ENCODE results near the gene ZNF219.
A peak's percentile ranks its signal among the peaks of the same experiment; 100 is the strongest.

Gene ZNF219

DNA sequence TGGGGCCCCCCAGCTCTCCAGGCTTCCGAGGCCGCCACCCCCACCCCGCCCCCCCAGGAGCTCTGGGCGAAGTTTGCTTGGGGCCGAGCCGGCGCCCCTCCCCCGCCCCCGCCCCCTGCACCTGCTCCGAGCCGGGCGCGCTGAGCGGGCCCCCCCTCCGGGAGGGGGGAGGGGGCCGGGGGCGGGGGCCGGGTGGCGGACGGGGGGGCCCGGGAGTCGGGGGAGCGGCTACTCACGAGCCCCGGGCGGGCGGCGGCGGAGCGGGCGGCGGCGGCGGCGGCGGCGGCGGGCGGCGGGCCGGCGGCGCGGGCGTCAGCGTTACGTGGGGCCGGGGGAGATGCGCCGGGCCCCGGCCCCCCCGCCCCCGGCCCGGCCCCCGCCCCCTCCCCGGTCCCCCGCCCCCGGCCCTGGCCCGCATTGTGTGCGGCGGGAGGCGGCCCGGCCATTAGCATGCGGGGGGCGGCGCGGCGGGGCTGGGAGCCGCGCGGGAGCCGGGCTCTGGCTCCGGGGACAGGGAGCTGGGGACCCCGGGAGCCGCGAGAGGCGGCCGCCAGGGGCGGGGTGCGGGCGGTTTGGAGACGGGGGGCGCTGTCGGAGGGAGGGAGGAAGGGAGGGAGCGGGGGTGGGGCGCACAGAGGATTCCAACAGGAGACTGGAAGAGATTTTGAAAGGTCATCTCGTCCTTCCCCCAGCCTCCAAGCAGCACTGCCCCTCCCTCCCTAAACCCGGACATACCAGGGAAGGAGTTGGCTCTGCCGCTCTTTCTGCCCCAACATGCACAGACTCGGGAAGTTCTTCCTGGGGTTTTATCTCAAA lies at the start of gene ZNF219:
ZNF219 (minus strand) TSS at position 580 of the 816 bp plus-strand sequence. CDS start 5,064 bp downstream, outside the sequence.
- Histone ChIP-seq H3K9me3 (replicated peaks in 1 of 11) (no peaks in the 10 kb centered on the region), H3K4me1 (peaks cover 53 to 78% (median 66%) of the 10 kb centered on the region in 10 experiments), H3K27me3 (no peaks in the 10 kb centered on the region), H3K4me2 (peak within 1 kb of the TSS; percentile 85 to 98 (median 89)), H4K20me1 (peaks cover 0 to 40% (median 12%) of the 10 kb centered on the region in 11 experiments; a peak in 14 of 22 replicates), H3K9ac (peak within 1 kb of the TSS; percentile 69 to 82 (median 77)), H3K27ac (peak within 1 kb of the TSS; percentile 38 to 73 (median 57); a peak in 20 of 22 replicates), H3K36me3 (peaks cover 0 to 3% (median 0%) of the 10 kb centered on the region in 11 experiments; a peak in 5 of 22 replicates), H3K4me3 (peak within 1 kb of the TSS; percentile 59 to 80 (median 70))
- TF ChIP-seq Cebpa-rat (IDR thresholded peaks at IDR 0.05), result no peak

DNA sequence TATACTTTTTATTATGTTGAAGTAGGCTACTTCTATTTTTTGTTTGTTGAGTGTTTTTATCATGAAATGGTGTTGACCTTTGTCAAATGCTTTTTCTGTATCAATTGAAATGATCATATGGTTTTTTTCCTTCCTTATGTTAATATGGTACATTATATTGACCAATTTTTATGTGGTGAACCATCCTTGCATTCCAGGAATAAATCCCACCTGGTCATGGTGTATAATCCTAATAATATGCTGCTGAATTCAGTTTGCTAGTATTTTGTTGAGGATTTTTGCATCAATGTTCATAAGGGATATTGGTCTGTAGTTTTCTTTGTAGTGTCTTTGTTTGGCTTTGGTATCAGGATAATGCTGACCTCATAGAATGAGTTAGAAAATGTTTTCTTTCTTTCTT lies 47.0 kb upstream of the ZNF219 start:
- Histone ChIP-seq H3K4me3 (no peak overlapping the region), H3K9ac (no peak overlapping the region), H3K27ac (no peak overlapping the region), H3K4me2 (no peak overlapping the region), H3K9me3 (replicated peaks in 1 of 11) (peaks cover 24 to 36% (median 29%) of the 10 kb centered on the region in 11 experiments), H3K27me3 (no peaks in the 10 kb centered on the region), H3K4me1 (no peaks in the 10 kb centered on the region), H4K20me1 (no peaks in the 10 kb centered on the region), H3K36me3 (no peaks in the 10 kb centered on the region)
- TF ChIP-seq Cebpa-rat (IDR thresholded peaks at IDR 0.05), result no peak

DNA sequence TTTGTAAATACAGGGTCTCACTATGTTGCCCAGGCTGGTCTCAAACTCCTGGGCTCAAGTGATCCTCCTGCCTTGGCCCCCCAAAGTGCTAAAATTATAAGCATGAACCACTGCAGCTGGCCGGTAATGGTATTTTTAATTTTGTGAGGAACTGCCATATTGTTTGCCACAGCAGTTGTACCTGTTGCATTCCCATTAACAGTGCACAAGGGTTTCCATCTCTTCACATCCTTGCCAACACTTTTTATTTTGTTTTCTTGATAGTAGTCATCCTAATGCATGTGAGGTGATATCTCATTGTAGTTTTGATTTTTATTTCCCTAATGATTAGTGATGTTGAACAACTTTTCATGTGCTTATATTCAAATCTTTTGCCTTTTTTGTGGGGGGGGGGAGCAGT lies 43.9 kb upstream of the ZNF219 start:
- H3K27me3 ChIP-seq, result no peaks in the 10 kb centered on the region
- no peak overlapping the region for H3K4me3 ChIP-seq
- H3K9ac ChIP-seq, result no peak overlapping the region
- H3K36me3 ChIP-seq, result no peaks in the 10 kb centered on the region
- no peak for TF ChIP-seq Cebpa-rat (IDR thresholded peaks at IDR 0.05)
- H3K9me3 ChIP-seq (replicated peaks in 1 of 11), result peaks cover 24 to 36% (median 29%) of the 10 kb centered on the region in 11 experiments
- H4K20me1 ChIP-seq, result no peaks in the 10 kb centered on the region
- no peak overlapping the region for H3K27ac ChIP-seq
- H3K4me1 ChIP-seq, result no peaks in the 10 kb centered on the region
- no peak overlapping the region for H3K4me2 ChIP-seq

DNA sequence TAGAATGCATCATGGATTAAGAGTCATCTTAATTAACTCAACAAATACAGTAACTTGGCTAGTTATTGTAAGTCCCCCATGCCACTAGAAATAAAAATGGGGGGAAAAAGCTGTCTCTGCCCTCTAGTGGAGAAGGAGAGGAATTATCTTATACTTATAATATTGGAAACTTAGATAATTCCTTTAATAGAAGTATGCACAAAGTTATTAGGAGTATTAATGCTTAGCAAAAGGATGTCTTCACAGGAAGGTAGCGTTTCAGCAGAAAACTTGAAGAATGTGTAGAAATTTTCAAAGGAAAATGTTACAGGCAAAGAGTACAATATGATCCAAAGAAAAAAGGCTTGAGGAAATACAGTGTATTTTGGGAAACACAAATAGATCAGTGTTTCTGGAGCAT lies 37.6 kb upstream of the ZNF219 start:
- Histone ChIP-seq H4K20me1 (no peaks in the 10 kb centered on the region), H3K4me3 (no peak overlapping the region), H3K9me3 (replicated peaks in 1 of 11) (peaks cover under 1 to 12% (median 2%) of the 10 kb centered on the region in 11 experiments; a peak in 12 of 22 replicates), H3K4me1 (no peaks in the 10 kb centered on the region), H3K4me2 (no peak overlapping the region), H3K27me3 (no peaks in the 10 kb centered on the region), H3K9ac (no peak overlapping the region), H3K36me3 (no peaks in the 10 kb centered on the region), H3K27ac (no peak overlapping the region)
- no peak for TF ChIP-seq Cebpa-rat (IDR thresholded peaks at IDR 0.05)

DNA sequence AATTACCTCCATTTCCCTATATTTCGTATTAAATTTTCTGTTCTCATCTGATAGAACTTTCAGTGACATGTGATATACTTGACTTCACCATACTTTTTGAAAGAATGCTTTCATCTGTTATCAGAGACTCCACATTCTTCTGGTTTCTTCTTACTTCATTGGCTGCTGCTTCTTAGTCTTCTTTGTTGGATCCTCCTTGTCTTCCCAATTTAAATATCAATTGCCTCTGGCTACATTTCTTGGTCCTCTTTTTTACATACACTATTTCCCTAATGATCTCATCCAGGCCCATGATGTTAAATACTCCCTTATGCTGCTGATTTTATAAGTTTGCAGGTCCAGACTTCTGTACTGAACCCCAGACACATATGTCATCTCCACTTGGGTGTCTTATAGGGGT lies 35.4 kb upstream of the ZNF219 start:
- Histone ChIP-seq H3K4me3 (no peak overlapping the region), H3K4me2 (no peak overlapping the region), H3K9me3 (replicated peaks in 1 of 11) (peaks cover 11 to 21% (median 15%) of the 10 kb centered on the region in 11 experiments; a peak in 16 of 22 replicates), H3K27me3 (no peaks in the 10 kb centered on the region), H4K20me1 (no peaks in the 10 kb centered on the region), H3K4me1 (no peaks in the 10 kb centered on the region), H3K36me3 (no peaks in the 10 kb centered on the region), H3K9ac (no peak overlapping the region), H3K27ac (no peak overlapping the region)
- TF ChIP-seq Cebpa-rat (IDR thresholded peaks at IDR 0.05), result no peak

DNA sequence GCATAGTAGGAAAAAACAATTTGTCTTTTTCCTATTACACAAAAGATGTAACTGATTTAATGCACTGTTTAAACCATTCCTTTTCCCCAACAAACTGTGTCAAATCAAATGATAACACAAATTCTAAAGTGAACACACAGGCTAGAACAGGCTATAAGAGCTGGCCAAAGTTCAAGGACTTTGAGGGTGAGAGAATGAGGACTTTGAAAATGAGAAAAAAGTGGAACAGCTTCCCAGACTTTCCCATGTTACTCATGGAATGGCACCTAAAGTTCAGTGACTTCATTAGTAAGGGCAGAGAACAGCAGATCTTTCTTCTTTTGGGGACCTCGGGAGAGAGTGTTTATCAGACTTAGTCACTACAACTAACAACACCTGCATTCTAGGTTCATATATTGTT lies 25.0 kb upstream of the ZNF219 start:
- Histone ChIP-seq H3K36me3 (no peaks in the 10 kb centered on the region), H3K27me3 (no peaks in the 10 kb centered on the region), H3K27ac (no peak overlapping the region), H3K9me3 (replicated peaks in 1 of 11) (peaks cover 12 to 17% (median 14%) of the 10 kb centered on the region in 11 experiments), H3K4me2 (no peak overlapping the region), H4K20me1 (no peaks in the 10 kb centered on the region), H3K4me3 (no peak overlapping the region), H3K9ac (no peak overlapping the region), H3K4me1 (no peaks in the 10 kb centered on the region)
- TF ChIP-seq Cebpa-rat (IDR thresholded peaks at IDR 0.05), result no peak

DNA sequence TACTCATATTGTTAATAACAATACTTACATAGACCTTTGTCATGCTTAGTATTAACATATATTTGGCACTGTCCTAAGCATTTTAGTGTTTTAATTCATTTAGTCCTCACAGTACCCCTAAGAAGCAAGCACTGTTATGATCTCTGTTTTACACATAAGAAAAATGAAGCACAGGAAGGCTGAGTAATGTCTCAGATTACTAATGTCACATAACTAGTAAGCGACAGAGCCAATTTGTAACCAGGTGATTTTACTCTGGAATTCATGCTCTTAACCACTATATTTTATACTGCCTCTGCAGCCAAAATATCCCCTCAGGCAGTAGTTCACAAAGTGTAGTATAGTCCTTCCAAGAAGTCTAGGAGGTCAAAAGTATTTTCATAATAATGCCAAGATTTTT lies 22.7 kb upstream of the ZNF219 start:
- TF ChIP-seq Cebpa-rat (IDR thresholded peaks at IDR 0.05), result no peak
- Histone ChIP-seq H4K20me1 (no peaks in the 10 kb centered on the region), H3K27me3 (no peaks in the 10 kb centered on the region), H3K4me1 (no peaks in the 10 kb centered on the region), H3K9me3 (replicated peaks in 1 of 11) (peaks cover 11 to 17% (median 14%) of the 10 kb centered on the region in 11 experiments), H3K4me3 (no peak overlapping the region), H3K9ac (no peak overlapping the region), H3K4me2 (no peak overlapping the region), H3K36me3 (no peaks in the 10 kb centered on the region), H3K27ac (no peak overlapping the region)

DNA sequence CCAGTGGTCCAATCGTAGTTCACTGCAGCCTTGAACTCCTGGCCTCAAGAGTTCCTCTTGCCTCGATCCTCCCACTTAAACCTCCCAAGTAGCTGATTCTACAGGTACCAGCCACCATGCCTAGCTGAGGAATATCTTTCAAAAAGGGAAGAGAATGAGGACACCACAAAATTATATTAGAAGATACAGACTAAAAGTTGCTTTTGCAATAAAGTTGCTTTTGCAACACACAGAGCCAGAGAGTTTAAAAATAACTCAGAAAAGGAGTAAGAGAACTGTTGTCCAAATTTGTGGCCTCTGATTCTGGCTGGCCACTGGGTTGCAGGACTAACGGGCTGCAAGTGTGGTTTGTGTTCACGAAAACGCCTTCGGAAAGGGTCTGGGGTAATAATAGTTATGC lies 22.2 kb upstream of the ZNF219 start:
- H3K27me3 ChIP-seq, result no peaks in the 10 kb centered on the region
- H3K36me3 ChIP-seq, result no peaks in the 10 kb centered on the region
- H3K27ac ChIP-seq, result no peak overlapping the region
- H3K4me2 ChIP-seq, result no peak overlapping the region
- no peak for TF ChIP-seq Cebpa-rat (IDR thresholded peaks at IDR 0.05)
- H3K9ac ChIP-seq, result no peak overlapping the region
- no peaks in the 10 kb centered on the region for H3K4me1 ChIP-seq
- H4K20me1 ChIP-seq, result no peaks in the 10 kb centered on the region
- H3K9me3 ChIP-seq (replicated peaks in 1 of 11), result peaks cover 7 to 12% (median 9%) of the 10 kb centered on the region in 11 experiments
- H3K4me3 ChIP-seq, result no peak overlapping the region

DNA sequence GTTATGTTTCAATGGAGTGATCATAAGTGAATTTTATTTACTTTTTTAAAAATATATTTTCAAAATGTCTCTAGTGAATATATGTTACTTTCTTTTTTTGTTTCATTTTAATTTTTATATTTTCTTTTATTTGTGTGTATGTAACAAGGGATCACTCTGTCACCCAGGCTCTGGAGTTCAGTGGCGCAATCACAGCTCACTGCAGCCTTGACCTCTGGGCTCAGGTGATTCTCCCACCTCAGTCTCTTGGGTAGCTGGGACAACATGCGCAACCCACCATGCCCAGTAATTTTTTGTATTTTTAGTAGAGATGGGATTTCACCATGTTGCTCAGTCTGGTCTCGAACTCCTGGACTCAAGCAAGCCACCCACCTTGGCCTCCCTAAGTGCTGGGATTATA lies 20.5 kb upstream of the ZNF219 start:
- no peaks in the 10 kb centered on the region for H3K4me1 ChIP-seq
- TF ChIP-seq Cebpa-rat (IDR thresholded peaks at IDR 0.05), result no peak

DNA sequence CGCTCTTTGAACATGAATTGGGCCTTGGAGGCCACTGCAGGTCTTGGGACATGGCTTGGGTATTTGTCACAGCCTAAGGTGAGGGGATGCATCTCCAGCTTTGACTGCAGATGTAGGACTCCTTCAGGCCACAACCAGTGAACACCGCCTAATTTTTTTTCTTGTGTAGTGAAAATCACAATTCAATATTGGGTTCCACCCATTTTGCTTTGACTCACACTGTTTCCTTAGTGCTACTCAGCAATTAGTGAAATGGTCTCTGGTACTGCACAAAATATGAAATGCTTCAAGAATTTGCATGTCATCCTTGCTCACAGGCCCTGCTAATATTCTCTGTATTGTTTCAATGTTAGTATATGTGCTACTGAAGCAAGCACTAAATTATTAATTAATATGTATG lies 14.9 kb upstream of the ZNF219 start:
- H3K36me3 ChIP-seq, result no peaks in the 10 kb centered on the region
- no peaks in the 10 kb centered on the region for H4K20me1 ChIP-seq
- no peak overlapping the region for H3K27ac ChIP-seq
- H3K27me3 ChIP-seq, result no peaks in the 10 kb centered on the region
- no peaks in the 10 kb centered on the region for H3K4me1 ChIP-seq
- TF ChIP-seq Cebpa-rat (IDR thresholded peaks at IDR 0.05), result no peak
- no peak overlapping the region for H3K9ac ChIP-seq
- H3K4me2 ChIP-seq, result no peak overlapping the region
- no peak overlapping the region for H3K4me3 ChIP-seq
- no peaks in the 10 kb centered on the region for H3K9me3 ChIP-seq (replicated peaks in 1 of 11)

More for the DNA sequence above, 20.5 kb upstream of the ZNF219 start:
- Histone ChIP-seq H3K9ac (no peak overlapping the region), H3K9me3 (replicated peaks in 1 of 11) (no peaks in the 10 kb centered on the region), H3K27ac (no peak overlapping the region), H4K20me1 (no peaks in the 10 kb centered on the region), H3K36me3 (no peaks in the 10 kb centered on the region), H3K27me3 (no peaks in the 10 kb centered on the region), H3K4me2 (no peak overlapping the region), H3K4me3 (no peak overlapping the region)

Data from BLaER1 treated with 17β-estradiol and CSF1 and Interleukin-3, amounts not matched to agents 10 nM and 100 nM (cell line).